Astrocyte of the cerebellum (primary cell): ENCODE results near the gene ERO1B.
A peak's percentile ranks its signal among the peaks of the same experiment; 100 is the strongest.
"Not testable (repeated sequence)": the region's sequence is repeated elsewhere in the genome, so short reads cannot be mapped to it uniquely, and the experiment has no call there.

Experiments
- DNase-seq: peaks from one replicate; pipeline ENCODE4 v3.0.0-alpha.2; 2011; ENCODE audit warnings: low read depth
- H3K4me3 ChIP-seq: 2 replicates; pipeline ENCODE4 v1.5.1; 2011; ENCODE audit warnings: mild to moderate bottlenecking, low read depth, low read length, moderate library complexity
- in situ Hi-C: cut with HindIII; loops from 2 replicates; pipeline ENCODE4 v1.10.0; 2017; ENCODE audit warnings: low sequenced_read_pairs
- TF ChIP-seq, protein P1 (sequence below): IDR thresholded peaks from 2 replicates; pipeline ENCODE4 v1.5.1; 2012; ENCODE audit warnings: low read length, low read depth, moderate library complexity, mild to moderate bottlenecking; ENCODE audit errors: missing control alignments

Gene ERO1B

DNA sequence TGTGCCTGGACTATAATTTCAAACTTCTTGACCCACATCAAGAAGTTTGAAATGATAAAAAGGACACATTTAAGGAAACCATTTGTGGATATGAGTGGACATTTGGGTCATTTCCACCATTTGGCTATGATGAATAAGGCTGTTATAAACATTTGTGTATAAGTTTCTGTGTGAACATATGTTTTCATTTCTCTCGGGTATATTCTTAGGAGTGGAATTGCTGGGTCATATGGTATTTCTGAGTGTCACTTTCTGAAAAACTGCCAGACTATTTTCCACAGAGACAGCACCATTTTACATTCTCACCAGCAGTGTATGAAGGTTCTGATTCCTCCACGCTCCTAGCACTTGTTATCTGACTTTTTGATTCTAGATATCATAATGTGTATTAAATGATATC is 88.6 kb downstream of the ERO1B start:
- in situ Hi-C loops: no loop called here

GRCh38 chr1:236188084-236188483 is 93.7 kb downstream of the ERO1B start:
- DNase-seq, in situ Hi-C loops, H3K4me3 ChIP-seq: not testable (repeated sequence)

More for the DNA sequence above, 88.6 kb downstream of the ERO1B start:
- DNase-seq: no peak
- TF ChIP-seq, protein P1, sequence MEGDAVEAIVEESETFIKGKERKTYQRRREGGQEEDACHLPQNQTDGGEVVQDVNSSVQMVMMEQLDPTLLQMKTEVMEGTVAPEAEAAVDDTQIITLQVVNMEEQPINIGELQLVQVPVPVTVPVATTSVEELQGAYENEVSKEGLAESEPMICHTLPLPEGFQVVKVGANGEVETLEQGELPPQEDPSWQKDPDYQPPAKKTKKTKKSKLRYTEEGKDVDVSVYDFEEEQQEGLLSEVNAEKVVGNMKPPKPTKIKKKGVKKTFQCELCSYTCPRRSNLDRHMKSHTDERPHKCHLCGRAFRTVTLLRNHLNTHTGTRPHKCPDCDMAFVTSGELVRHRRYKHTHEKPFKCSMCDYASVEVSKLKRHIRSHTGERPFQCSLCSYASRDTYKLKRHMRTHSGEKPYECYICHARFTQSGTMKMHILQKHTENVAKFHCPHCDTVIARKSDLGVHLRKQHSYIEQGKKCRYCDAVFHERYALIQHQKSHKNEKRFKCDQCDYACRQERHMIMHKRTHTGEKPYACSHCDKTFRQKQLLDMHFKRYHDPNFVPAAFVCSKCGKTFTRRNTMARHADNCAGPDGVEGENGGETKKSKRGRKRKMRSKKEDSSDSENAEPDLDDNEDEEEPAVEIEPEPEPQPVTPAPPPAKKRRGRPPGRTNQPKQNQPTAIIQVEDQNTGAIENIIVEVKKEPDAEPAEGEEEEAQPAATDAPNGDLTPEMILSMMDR: no peak
- no peak overlapping the region for H3K4me3 ChIP-seq

DNA sequence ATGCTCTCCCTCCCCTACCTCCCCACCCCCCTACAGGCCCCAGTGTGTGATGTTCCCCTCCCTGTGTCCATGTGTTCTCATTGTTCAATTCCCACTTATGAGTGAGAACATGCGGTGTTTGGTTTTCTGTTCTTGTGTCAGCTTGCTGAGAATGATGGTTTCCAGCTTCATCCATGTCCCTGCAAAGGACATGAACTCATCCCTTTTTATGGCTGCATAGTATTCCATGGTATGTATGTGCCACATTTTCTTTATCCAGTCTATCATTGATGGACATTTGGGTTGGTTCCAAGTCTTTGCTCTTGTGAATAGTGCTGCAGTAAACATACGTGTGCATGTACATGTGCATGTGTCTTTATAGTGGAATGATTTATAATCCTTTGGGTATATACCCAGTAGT is 95.3 kb downstream of the ERO1B start:
- in situ Hi-C loops, DNase-seq, H3K4me3 ChIP-seq: not testable (repeated sequence)

- DNase-seq: no peak
- TF ChIP-seq, protein P1: no peak
- no peak overlapping the region for H3K4me3 ChIP-seq
- in situ Hi-C loops: no loop called here
Measured at GRCh38 chr1:236185687-236186086, 96.1 kb downstream of the ERO1B start.

GRCh38 chr1:236181059-236181458 is 100.7 kb downstream of the ERO1B start:
- peak; percentile 3 for DNase-seq
- in situ Hi-C loops: no loop called here
- no peak overlapping the region for H3K4me3 ChIP-seq
- TF ChIP-seq, protein P1: no peak

GRCh38 chr1:236179634-236180033 is 102.1 kb downstream of the ERO1B start:
- in situ Hi-C loops: no loop called here
- H3K4me3 ChIP-seq: no peak overlapping the region
- TF ChIP-seq, protein P1: no peak
- DNase-seq: no peak

- H3K4me3 ChIP-seq: no peak overlapping the region
- TF ChIP-seq, protein P1: no peak
- no peak for DNase-seq
- in situ Hi-C loops: no loop called here
Measured at GRCh38 chr1:236176337-236177336, 105.1 kb downstream of the ERO1B start.
